Caco-2 (cell line): Measurements from ENCODE around the gene SEMA3F. TPM values are rescaled to one million over a fixed set of nuclear protein-coding genes. Genes with fewer than 3 reads are reported as not detected.

ENCODE experiments used
- BruUV-seq: library from RNA; stranded (reverse); fragments of 400-500 nt; replicated peaks from 2 replicates; lab custom pipeline; 2021; lab: Mats Ljungman, UMichigan
- CTCF ChIA-PET: fragments of 300-600 bp; sonication (Branson Sonifier 250); formaldehyde crosslinking; loops from one replicate; lab custom pipeline; 2022; ENCODE audit warnings: antibody characterized with exemption; lab: Charles Lee
- POLR2A ChIA-PET: fragments of 300-600 bp; sonication (Branson Sonifier 250); formaldehyde crosslinking; loops from one replicate; lab custom pipeline; 2022; ENCODE audit warnings: antibody characterized with exemption; lab: Charles Lee
- DNase-seq, 2 experiments: peaks; one replicate each; pipeline versions ENCODE4 v3.0.0 to v3.0.0-alpha.2; 2020 to 2022
- H3K27me3 ChIP-seq: replicated peaks from 2 replicates; pipeline ENCODE4 v1.6.0; 2011; ENCODE audit warnings: low read length; ENCODE audit not compliant: control insufficient read depth, insufficient read depth
- H3K36me3 ChIP-seq: 2 replicates; pipeline ENCODE4 v1.5.1; 2011; ENCODE audit warnings: low read length; ENCODE audit not compliant: control insufficient read depth, insufficient read depth
- H3K4me1 ChIP-seq: fragments of 250-450 bp; sonication (Bioruptor Pico); 2 replicates; pipeline ENCODE4 v1.5.1; 2020; ENCODE audit warnings: mild to moderate bottlenecking
- H3K4me3 ChIP-seq: 2 replicates; pipeline ENCODE4 v1.5.1; 2011; ENCODE audit warnings: low read depth, mild to moderate bottlenecking, control low read depth, low read length
- H3K9me3 ChIP-seq: fragments of 250-450 bp; sonication (Bioruptor Pico); 2 replicates; pipeline ENCODE4 v1.5.1; 2020; ENCODE audit warnings: mild to moderate bottlenecking, moderate library complexity
- H3K27ac Mint-ChIP-seq: one replicate; pipeline ENCODE4 v1.8.0; 2022; ENCODE audit warnings: mixed read lengths; ENCODE audit not compliant: unreplicated experiment
- H3K27me3 Mint-ChIP-seq: one replicate; pipeline ENCODE4 v1.8.0; 2022; ENCODE audit warnings: mixed read lengths; ENCODE audit not compliant: insufficient read depth, unreplicated experiment
- H3K36me3 Mint-ChIP-seq: one replicate; pipeline ENCODE4 v1.8.0; 2022; ENCODE audit warnings: mild to moderate bottlenecking, mixed read lengths; ENCODE audit not compliant: insufficient read depth, unreplicated experiment
- H3K4me1 Mint-ChIP-seq: one replicate; pipeline ENCODE4 v1.8.0; 2022; ENCODE audit warnings: low read depth, mixed read lengths; ENCODE audit not compliant: unreplicated experiment
- H3K4me3 Mint-ChIP-seq: one replicate; pipeline ENCODE4 v1.8.0; 2022; ENCODE audit warnings: mild to moderate bottlenecking, moderate library complexity, mixed read lengths; ENCODE audit not compliant: unreplicated experiment
- H3K9me3 Mint-ChIP-seq: one replicate; pipeline ENCODE4 v1.8.0; 2022; ENCODE audit warnings: mixed read lengths; ENCODE audit not compliant: unreplicated experiment
- intact Hi-C: fragments of 100-400 bp; cut with micrococcal nuclease; formaldehyde crosslinking; loops from one replicate; pipeline ENCODE4 v1.10.0; 2022; ENCODE audit not compliant: unreplicated experiment
- total RNA-seq: library from RNA; stranded (reverse); gene quantifications from 2 replicates; pipeline ENCODE4 v1.2.3, GENCODE V29; 2022
- TF ChIP-seq, protein P1 (sequence below), 2 experiments: fragments of 200-600 bp in 1 of 2; IDR thresholded peaks; 1 replicate in 1 of 2; 2 replicates in 1 of 2; pipeline versions ENCODE4 v1.5.1 to v1.8.0; 2011 to 2022; ENCODE audit warnings: antibody characterized with exemption in 1 of 2, control low read depth in 1 of 2, inconsistent platforms in 1 of 2, low read depth in 1 of 2, low read length in 1 of 2, mild to moderate bottlenecking in 1 of 2, moderate library complexity in 1 of 2; ENCODE audit not compliant: insufficient read depth in 1 of 2, severe bottlenecking in 1 of 2, unreplicated experiment in 1 of 2

Gene SEMA3F
- total RNA-seq, 1 experiment from 2014 or later: 16.5 TPM

DNA sequence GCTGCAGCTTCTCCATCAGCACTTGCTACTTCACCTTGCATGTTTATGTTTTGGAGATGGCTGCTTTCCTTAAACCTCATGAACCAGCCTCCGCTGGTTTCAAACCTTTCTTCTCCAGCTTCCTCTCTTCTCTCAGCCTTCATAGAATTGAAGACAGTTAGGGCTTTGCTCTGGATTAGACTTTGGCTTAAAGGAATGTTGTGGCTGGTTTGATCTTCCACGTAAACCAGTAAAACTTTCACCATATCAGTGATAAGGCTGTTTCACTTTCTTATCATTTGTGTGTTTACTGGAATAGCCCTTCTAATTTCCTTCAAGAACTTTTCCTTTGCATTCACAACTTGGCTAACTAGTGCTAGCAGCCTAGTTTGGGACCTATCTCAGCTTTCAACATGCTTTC, 24.6 kb downstream of the SEMA3F start:
- no peak overlapping the region for H3K4me3 ChIP-seq
- H3K4me1 ChIP-seq: peaks cover 53% of the 10 kb centered on the region
- Mint-ChIP-seq H3K27ac (peak overlapping the region; percentile 62), H3K4me3 (no peak overlapping the region), H3K4me1 (peaks cover 34% of the 10 kb centered on the region), H3K36me3 (peaks cover 26% of the 10 kb centered on the region), H3K9me3 (no peaks in the 10 kb centered on the region), H3K27me3 (no peaks in the 10 kb centered on the region)
- intact Hi-C loops: no loop called here
- POLR2A ChIA-PET: interaction anchor here (0.6 kb wide), 1 partner anchor 56 kb away, joined by 4 read pairs; the partner anchor contains the start of gene GNAI2
- no TSS peak for BruUV-seq
- no peaks in the 10 kb centered on the region for H3K9me3 ChIP-seq
- TF ChIP-seq, protein P1, sequence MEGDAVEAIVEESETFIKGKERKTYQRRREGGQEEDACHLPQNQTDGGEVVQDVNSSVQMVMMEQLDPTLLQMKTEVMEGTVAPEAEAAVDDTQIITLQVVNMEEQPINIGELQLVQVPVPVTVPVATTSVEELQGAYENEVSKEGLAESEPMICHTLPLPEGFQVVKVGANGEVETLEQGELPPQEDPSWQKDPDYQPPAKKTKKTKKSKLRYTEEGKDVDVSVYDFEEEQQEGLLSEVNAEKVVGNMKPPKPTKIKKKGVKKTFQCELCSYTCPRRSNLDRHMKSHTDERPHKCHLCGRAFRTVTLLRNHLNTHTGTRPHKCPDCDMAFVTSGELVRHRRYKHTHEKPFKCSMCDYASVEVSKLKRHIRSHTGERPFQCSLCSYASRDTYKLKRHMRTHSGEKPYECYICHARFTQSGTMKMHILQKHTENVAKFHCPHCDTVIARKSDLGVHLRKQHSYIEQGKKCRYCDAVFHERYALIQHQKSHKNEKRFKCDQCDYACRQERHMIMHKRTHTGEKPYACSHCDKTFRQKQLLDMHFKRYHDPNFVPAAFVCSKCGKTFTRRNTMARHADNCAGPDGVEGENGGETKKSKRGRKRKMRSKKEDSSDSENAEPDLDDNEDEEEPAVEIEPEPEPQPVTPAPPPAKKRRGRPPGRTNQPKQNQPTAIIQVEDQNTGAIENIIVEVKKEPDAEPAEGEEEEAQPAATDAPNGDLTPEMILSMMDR (IDR thresholded peaks at IDR 0.05; ENCODE audit: insufficient read depth in 1 of 2, low read depth in 1 of 2, low read length in 1 of 2, severe bottlenecking in 1 of 2, unreplicated experiment in 1 of 2): no peak
- H3K27me3 ChIP-seq: no peaks in the 10 kb centered on the region
- CTCF ChIA-PET: interaction anchor here (0.6 to 1.6 kb wide), 3 partner anchors 15 to 54 kb away, joined by 3 to 7 read pairs (median 3); no protein-coding TSS in a partner anchor
- H3K36me3 ChIP-seq: no peaks in the 10 kb centered on the region; the same call in 1 of the 2 replicates
- peak in 1 of 2 experiments; percentile 60 for DNase-seq

DNA sequence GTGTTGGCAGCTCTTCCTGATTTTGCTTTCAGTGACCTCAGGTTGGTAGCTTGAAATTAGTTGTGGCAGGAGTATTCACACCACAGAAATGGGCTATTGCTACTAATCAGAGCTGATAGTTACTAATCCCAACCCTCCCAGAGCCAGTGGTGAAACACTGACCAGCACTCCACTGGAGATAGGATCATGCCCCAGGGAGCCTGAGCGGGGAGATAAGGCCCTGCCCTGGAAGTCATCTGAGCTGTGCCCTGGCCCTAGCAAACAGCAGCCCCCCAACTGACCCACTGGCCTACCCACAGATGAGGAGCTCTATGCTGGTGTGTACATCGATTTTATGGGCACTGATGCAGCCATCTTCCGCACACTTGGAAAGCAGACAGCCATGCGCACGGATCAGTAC, 26.9 kb downstream of the SEMA3F start:
- H3K4me3 Mint-ChIP-seq: no peak overlapping the region
- intact Hi-C loops: no loop called here
- no TSS peak for BruUV-seq
- no peaks in the 10 kb centered on the region for H3K9me3 ChIP-seq
- H3K36me3 ChIP-seq: no peaks in the 10 kb centered on the region; the same call in 1 of the 2 replicates
- no peak overlapping the region for H3K4me3 ChIP-seq
- H3K4me1 Mint-ChIP-seq: peaks cover 34% of the 10 kb centered on the region
- TF ChIP-seq, protein P1 (IDR thresholded peaks at IDR 0.05; ENCODE audit: insufficient read depth in 1 of 2, low read depth in 1 of 2, low read length in 1 of 2, severe bottlenecking in 1 of 2, unreplicated experiment in 1 of 2): no peak
- H3K9me3 Mint-ChIP-seq: no peaks in the 10 kb centered on the region
- peaks cover 54% of the 10 kb centered on the region for H3K4me1 ChIP-seq
- POLR2A ChIA-PET: no interaction called here
- H3K27ac Mint-ChIP-seq: no peak overlapping the region
- H3K27me3 ChIP-seq: no peaks in the 10 kb centered on the region
- peaks cover 26% of the 10 kb centered on the region for H3K36me3 Mint-ChIP-seq
- DNase-seq: no peak
- CTCF ChIA-PET: interaction anchor here (2.4 kb wide), 1 partner anchor 61 kb away, joined by 7 read pairs; no protein-coding TSS in a partner anchor
- no peaks in the 10 kb centered on the region for H3K27me3 Mint-ChIP-seq

DNA sequence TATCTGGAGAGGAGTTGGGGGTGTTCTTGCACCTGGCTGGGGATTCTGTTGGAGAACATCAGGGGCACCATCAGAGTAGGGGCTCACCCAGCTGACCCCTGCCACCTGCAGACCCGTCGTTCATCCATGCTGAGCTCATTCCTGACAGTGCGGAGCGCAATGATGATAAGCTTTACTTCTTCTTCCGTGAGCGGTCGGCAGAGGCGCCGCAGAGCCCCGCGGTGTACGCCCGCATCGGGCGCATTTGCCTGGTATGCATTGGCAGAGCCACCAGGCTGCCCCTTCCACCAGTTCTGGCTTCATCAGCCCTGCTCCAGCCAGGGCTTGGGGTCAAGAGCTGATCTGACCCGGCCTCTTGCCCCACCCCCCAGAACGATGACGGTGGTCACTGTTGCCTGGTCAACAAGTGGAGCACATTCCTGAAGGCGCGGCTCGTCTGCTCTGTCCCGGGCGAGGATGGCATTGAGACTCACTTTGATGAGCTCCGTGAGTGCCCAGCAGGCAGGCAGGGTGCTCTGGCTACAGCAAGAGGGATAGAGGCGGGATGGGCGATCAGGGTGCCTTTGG, 27.5 kb downstream of the SEMA3F start:
- no peak overlapping the region for H3K27ac Mint-ChIP-seq
- intact Hi-C loops: no loop called here
- CTCF ChIA-PET: interaction anchor here (2.4 kb wide), 1 partner anchor 62 kb away, joined by 7 read pairs; no protein-coding TSS in a partner anchor

More for the DNA sequence above, 27.5 kb downstream of the SEMA3F start:
- Mint-ChIP-seq H3K4me3 (no peak overlapping the region), H3K27me3 (no peaks in the 10 kb centered on the region), H3K4me1 (peaks cover 34% of the 10 kb centered on the region), H3K9me3 (no peaks in the 10 kb centered on the region), H3K36me3 (peaks cover 26% of the 10 kb centered on the region)
- Histone ChIP-seq H3K27me3 (no peaks in the 10 kb centered on the region), H3K9me3 (no peaks in the 10 kb centered on the region), H3K36me3 (no peaks in the 10 kb centered on the region; the same call in 1 of the 2 replicates), H3K4me3 (no peak overlapping the region), H3K4me1 (peaks cover 54% of the 10 kb centered on the region)
- BruUV-seq: no TSS peak
- no peak for DNase-seq
- TF ChIP-seq, protein P1 (IDR thresholded peaks at IDR 0.05; ENCODE audit: insufficient read depth in 1 of 2, low read depth in 1 of 2, low read length in 1 of 2, severe bottlenecking in 1 of 2, unreplicated experiment in 1 of 2): no peak
- POLR2A ChIA-PET: no interaction called here
